Astrocyte (in vitro differentiated cells and primary cell): Measurements from ENCODE around the gene CD200R1L. TPM values are rescaled to one million over a fixed set of nuclear protein-coding genes. Genes with fewer than 3 reads are reported as not detected.

Experiments
- DNase-seq: peaks from one replicate; pipeline ENCODE4 v3.0.0-alpha.2; 2010; ENCODE audit warnings: low read depth
- FAIRE-seq: peaks from 2 replicates; lab custom pipeline; 2011; peaks lifted over from hg19 to GRCh38; lab: Jason Lieb, UNC
- H2AFZ ChIP-seq: 2 replicates; pipeline ENCODE4 v1.6.0; 2012; ENCODE audit warnings: low read depth, low read length, inconsistent platforms
- H3K27ac ChIP-seq: 2 replicates; pipeline ENCODE4 v1.5.1; 2011; ENCODE audit warnings: low read depth, low read length, inconsistent platforms
- H3K27me3 ChIP-seq: 2 replicates; pipeline ENCODE4 v1.6.0; 2011; ENCODE audit warnings: low read length, inconsistent platforms; ENCODE audit not compliant: insufficient read depth
- H3K36me3 ChIP-seq: 2 replicates; pipeline ENCODE4 v1.5.1; 2011; ENCODE audit warnings: low read length, inconsistent platforms; ENCODE audit not compliant: insufficient read depth
- H3K4me1 ChIP-seq: 2 replicates; pipeline ENCODE4 v1.5.1; 2011; ENCODE audit warnings: low read length, inconsistent platforms; ENCODE audit not compliant: insufficient read depth
- H3K4me2 ChIP-seq: 2 replicates; pipeline ENCODE4 v1.6.0; 2012; ENCODE audit warnings: low read length, inconsistent platforms
- H3K4me3 ChIP-seq: 2 replicates; pipeline ENCODE4 v1.5.1; 2011; ENCODE audit warnings: low read depth, mild to moderate bottlenecking, low read length, inconsistent platforms; ENCODE audit not compliant: insufficient read depth
- H3K79me2 ChIP-seq: 2 replicates; pipeline ENCODE4 v1.6.0; 2012; ENCODE audit warnings: mild to moderate bottlenecking, low read length, inconsistent platforms; ENCODE audit not compliant: insufficient read depth
- H3K9ac ChIP-seq: 2 replicates; pipeline ENCODE4 v1.6.0; 2012; ENCODE audit warnings: mild to moderate bottlenecking, low read length, inconsistent platforms
- H3K9me3 ChIP-seq: 2 replicates; pipeline ENCODE4 v1.5.1; 2012; ENCODE audit warnings: low read depth, mild to moderate bottlenecking, low read length, inconsistent platforms; ENCODE audit not compliant: insufficient read depth
- H4K20me1 ChIP-seq: 2 replicates; pipeline ENCODE4 v1.6.0; 2012; ENCODE audit warnings: low read length, inconsistent platforms; ENCODE audit not compliant: insufficient read depth
- H3K27ac Mint-ChIP-seq: one replicate; pipeline ENCODE4 v1.8.0; 2021; ENCODE audit warnings: mild to moderate bottlenecking, mixed read lengths; ENCODE audit not compliant: unreplicated experiment
- H3K27me3 Mint-ChIP-seq: one replicate; pipeline ENCODE4 v1.8.0; 2021; ENCODE audit warnings: low read depth, mixed read lengths; ENCODE audit not compliant: unreplicated experiment
- H3K36me3 Mint-ChIP-seq: one replicate; pipeline ENCODE4 v1.8.0; 2021; ENCODE audit warnings: low read depth, mixed read lengths; ENCODE audit not compliant: unreplicated experiment
- H3K4me1 Mint-ChIP-seq: one replicate; pipeline ENCODE4 v1.8.0; 2021; ENCODE audit warnings: low read depth, mixed read lengths; ENCODE audit not compliant: unreplicated experiment
- H3K4me3 Mint-ChIP-seq: one replicate; pipeline ENCODE4 v1.8.0; 2021; ENCODE audit warnings: mild to moderate bottlenecking, moderate library complexity, mixed read lengths; ENCODE audit not compliant: unreplicated experiment
- H3K9me3 Mint-ChIP-seq: one replicate; pipeline ENCODE4 v1.8.0; 2021; ENCODE audit warnings: mild to moderate bottlenecking, mixed read lengths; ENCODE audit not compliant: unreplicated experiment
- CTCF ChIP-seq: IDR thresholded peaks from 2 replicates; pipeline ENCODE4 v1.5.1; 2011; ENCODE audit warnings: low read depth, mild to moderate bottlenecking, inconsistent platforms, low read length, moderate library complexity; ENCODE audit not compliant: insufficient read depth
- EZH2 ChIP-seq: IDR thresholded peaks from 2 replicates; pipeline ENCODE4 v1.6.1; 2012; ENCODE audit warnings: mild to moderate bottlenecking, low read length, inconsistent platforms; ENCODE audit not compliant: insufficient read depth
- total RNA-seq: library from RNA; stranded (reverse); gene quantifications from 2 replicates; pipeline ENCODE4 v1.2.1, GENCODE V29; 2021

CD200R1L gene
- total RNA-seq, 1 donor from 2014 or later = not detected

- H3K9me3 Mint-ChIP-seq = peaks cover 2% of the 10 kb centered on the region
- no peaks in the 10 kb centered on the region for H3K79me2 ChIP-seq
- H3K4me3 Mint-ChIP-seq = no peak overlapping the region
- H3K4me1 ChIP-seq = peaks cover 40% of the 10 kb centered on the region
- no peak overlapping the region for H2AFZ ChIP-seq
- H3K9ac ChIP-seq = peak overlapping the region; percentile 24
- no peaks in the 10 kb centered on the region for H4K20me1 ChIP-seq
- H3K4me3 ChIP-seq = no peak overlapping the region
- H3K4me1 Mint-ChIP-seq = peaks cover 21% of the 10 kb centered on the region
- peak overlapping the region; percentile 80 for H3K27ac ChIP-seq
- H3K4me2 ChIP-seq = peak overlapping the region; percentile 50
- no peak overlapping the region for H3K27ac Mint-ChIP-seq
- DNase-seq (peak; percentile 83), FAIRE-seq (peak; percentile 9)
- H3K36me3 ChIP-seq = no peaks in the 10 kb centered on the region
- H3K27me3 ChIP-seq = no peaks in the 10 kb centered on the region
- H3K36me3 Mint-ChIP-seq = no peaks in the 10 kb centered on the region
- TF ChIP-seq CTCF (no peak), EZH2 (no peak)
- no peaks in the 10 kb centered on the region for H3K9me3 ChIP-seq
- H3K27me3 Mint-ChIP-seq = no peaks in the 10 kb centered on the region
These were observed 72.3 kb downstream of the CD200R1L start for GRCh38 chr3:112774293-112774926.

GRCh38 chr3:112773864-112774263 is 72.8 kb downstream of the CD200R1L start:
- Histone ChIP-seq H3K27ac (peak overlapping the region; percentile 21), H3K9me3 (no peaks in the 10 kb centered on the region), H3K4me1 (peaks cover 36% of the 10 kb centered on the region), H2AFZ (no peak overlapping the region), H3K4me3 (no peak overlapping the region), H3K4me2 (peak overlapping the region; percentile 29), H3K36me3 (no peaks in the 10 kb centered on the region), H3K27me3 (no peaks in the 10 kb centered on the region), H3K9ac (no peak overlapping the region), H4K20me1 (no peaks in the 10 kb centered on the region), H3K79me2 (no peaks in the 10 kb centered on the region)
- Mint-ChIP-seq H3K27ac (no peak overlapping the region), H3K36me3 (no peaks in the 10 kb centered on the region), H3K27me3 (no peaks in the 10 kb centered on the region), H3K4me1 (peaks cover 21% of the 10 kb centered on the region), H3K9me3 (peaks cover 2% of the 10 kb centered on the region), H3K4me3 (no peak overlapping the region)
- FAIRE-seq (no peak), DNase-seq (peak; percentile 71)
- no peak for TF ChIP-seq EZH2
- no peak for TF ChIP-seq CTCF

GRCh38 chr3:112770951-112771350 is 75.7 kb downstream of the CD200R1L start:
- Histone ChIP-seq H3K27me3 (no peaks in the 10 kb centered on the region), H2AFZ (no peak overlapping the region), H3K79me2 (no peaks in the 10 kb centered on the region), H4K20me1 (no peaks in the 10 kb centered on the region), H3K4me2 (no peak overlapping the region), H3K9me3 (no peaks in the 10 kb centered on the region), H3K9ac (no peak overlapping the region), H3K27ac (no peak overlapping the region), H3K4me1 (peaks cover 21% of the 10 kb centered on the region), H3K36me3 (no peaks in the 10 kb centered on the region), H3K4me3 (no peak overlapping the region)
- H3K36me3 Mint-ChIP-seq = no peaks in the 10 kb centered on the region
- H3K4me1 Mint-ChIP-seq = peaks cover 15% of the 10 kb centered on the region
- peaks cover 2% of the 10 kb centered on the region for H3K9me3 Mint-ChIP-seq
- no peaks in the 10 kb centered on the region for H3K27me3 Mint-ChIP-seq
- no peak for FAIRE-seq
- TF ChIP-seq CTCF = no peak
- TF ChIP-seq EZH2 = no peak
- no peak overlapping the region for H3K27ac Mint-ChIP-seq
- H3K4me3 Mint-ChIP-seq = no peak overlapping the region
- no peak for DNase-seq
